OCI-LY3 (cell line): ENCODE results near the gene MICALL2.

Experiments
- H2AFZ ChIP-seq: fragments of 200-600, 300-600 bp; shearing (Covaris generic); 2 replicates; pipeline ENCODE4 v1.6.0; 2014; ENCODE audit warnings: antibody characterized with exemption, low read depth, low read length
- H3K27ac ChIP-seq: fragments of 200-600, 300-600 bp; sonication (generic); 2 replicates; pipeline ENCODE4 v1.5.1; 2014; ENCODE audit warnings: mild to moderate bottlenecking, low read length, moderate library complexity, mixed read lengths
- H3K27me3 ChIP-seq: fragments of 200-600, 300-600 bp; sonication (generic); 2 replicates; pipeline ENCODE4 v1.6.1; 2014; ENCODE audit warnings: low read depth, low read length, mixed read lengths
- H3K36me3 ChIP-seq: fragments of 200-600, 300-600 bp; sonication (generic); replicated peaks from 2 replicates; pipeline ENCODE3; 2014; ENCODE audit warnings: low read depth, low read length, mixed read lengths
- H3K4me1 ChIP-seq: fragments of 300-600, 200-600 bp; sonication (generic); 2 replicates; pipeline ENCODE4 v1.6.1; 2014; ENCODE audit warnings: low read length, mixed read lengths
- H3K4me2 ChIP-seq: fragments of 200-600, 300-600 bp; sonication (generic); 2 replicates; pipeline ENCODE4 v1.6.1; 2014; ENCODE audit warnings: low read length, mixed read lengths
- H3K4me3 ChIP-seq: fragments of 300-600, 200-600 bp; sonication (generic); 2 replicates; pipeline ENCODE4 v1.5.1; 2014; ENCODE audit warnings: antibody characterized with exemption, mild to moderate bottlenecking, low read length, moderate library complexity
- H3K79me2 ChIP-seq: fragments of 300-600, 200-600 bp; shearing (Covaris generic); 2 replicates; pipeline ENCODE4 v1.6.1; 2014; ENCODE audit warnings: mild to moderate bottlenecking, low read length, mixed read lengths
- H3K9ac ChIP-seq: fragments of 300-600, 200-600 bp; shearing (Covaris generic); 2 replicates; pipeline ENCODE4 v1.6.0; 2014; ENCODE audit warnings: mild to moderate bottlenecking, low read length, moderate library complexity
- H3K9me3 ChIP-seq: fragments of 200-600, 300-600 bp; shearing (Covaris generic); 2 replicates; pipeline ENCODE4 v1.6.1; 2014; ENCODE audit warnings: low read length, mixed read lengths; ENCODE audit not compliant: insufficient read depth
- H4K20me1 ChIP-seq: fragments of 200-600, 300-600 bp; sonication (generic); 2 replicates; pipeline ENCODE4 v1.6.1; 2016; ENCODE audit warnings: low read length, mixed read lengths; ENCODE audit not compliant: insufficient read depth
- CTCF ChIP-seq: fragments of 200-600, 300-600 bp; sonication (generic); IDR thresholded peaks from 2 replicates; pipeline ENCODE4 v1.5.1; 2014; ENCODE audit warnings: antibody characterized with exemption, low read length, low read depth
- EZH2phosphoT487 ChIP-seq: fragments of 200-600 bp; shearing (Covaris generic); IDR thresholded peaks from 2 replicates; pipeline ENCODE4 v1.6.1; 2018; ENCODE audit warnings: antibody characterized with exemption, mixed run types, low read depth

Gene MICALL2

DNA sequence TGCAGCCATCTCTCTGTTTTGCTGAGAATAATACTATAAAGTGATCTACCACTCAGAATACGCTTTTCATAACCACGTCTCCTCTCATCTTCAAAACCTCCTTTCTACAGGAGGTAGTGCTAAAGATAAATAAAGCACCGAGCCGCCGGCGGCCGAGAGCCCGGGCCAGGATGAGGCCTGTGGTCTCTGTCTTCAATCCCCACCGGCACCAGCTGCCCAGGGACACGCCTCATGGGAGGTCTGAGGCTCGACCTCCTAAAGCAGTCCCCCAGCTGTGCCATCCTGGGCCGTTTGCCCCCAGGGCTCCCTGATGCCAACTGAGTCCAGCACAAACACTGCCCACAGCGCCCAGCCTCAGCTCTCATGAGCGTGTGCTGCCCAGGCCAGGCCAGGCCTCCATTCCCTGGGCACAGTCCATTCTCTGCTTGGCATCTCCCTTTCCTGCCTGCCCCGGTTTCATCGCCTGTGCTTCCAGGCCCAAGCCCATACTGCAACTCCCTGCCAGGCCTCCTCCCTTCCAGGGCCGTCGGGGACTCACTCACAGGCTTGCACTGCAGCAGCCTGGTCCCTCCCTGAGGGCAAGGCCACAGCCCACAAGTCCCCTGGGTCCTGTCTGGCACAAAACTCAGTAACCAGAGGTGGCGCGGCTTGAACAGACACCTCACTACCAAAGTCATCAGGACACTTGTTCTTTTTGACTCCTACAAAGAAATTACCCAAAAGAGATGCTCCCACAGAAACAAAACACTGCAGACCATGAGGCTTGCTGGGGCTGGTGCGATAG lies 42.4 kb upstream of the MICALL2 start:
- Histone ChIP-seq H3K79me2 (peaks cover 28% of the 10 kb centered on the region), H4K20me1 (no peaks in the 10 kb centered on the region), H2AFZ (no peak overlapping the region), H3K4me3 (no peak overlapping the region), H3K4me1 (peaks cover 9% of the 10 kb centered on the region; the same call in 1 of the 2 replicates), H3K36me3 (no peaks in the 10 kb centered on the region), H3K9me3 (no peaks in the 10 kb centered on the region), H3K4me2 (no peak overlapping the region), H3K9ac (no peak overlapping the region), H3K27ac (no peak overlapping the region), H3K27me3 (no peaks in the 10 kb centered on the region)
- TF ChIP-seq CTCF (no peak), EZH2phosphoT487 (no peak)

GRCh38 chr7:1500064-1500807 lies 41.0 kb upstream of the MICALL2 start:
- H3K4me1 ChIP-seq: 0 out of 2 replicates have a peak, but pooled peaks cover 2% of the 10 kb centered on the region
- H3K36me3 ChIP-seq: no peaks in the 10 kb centered on the region

DNA sequence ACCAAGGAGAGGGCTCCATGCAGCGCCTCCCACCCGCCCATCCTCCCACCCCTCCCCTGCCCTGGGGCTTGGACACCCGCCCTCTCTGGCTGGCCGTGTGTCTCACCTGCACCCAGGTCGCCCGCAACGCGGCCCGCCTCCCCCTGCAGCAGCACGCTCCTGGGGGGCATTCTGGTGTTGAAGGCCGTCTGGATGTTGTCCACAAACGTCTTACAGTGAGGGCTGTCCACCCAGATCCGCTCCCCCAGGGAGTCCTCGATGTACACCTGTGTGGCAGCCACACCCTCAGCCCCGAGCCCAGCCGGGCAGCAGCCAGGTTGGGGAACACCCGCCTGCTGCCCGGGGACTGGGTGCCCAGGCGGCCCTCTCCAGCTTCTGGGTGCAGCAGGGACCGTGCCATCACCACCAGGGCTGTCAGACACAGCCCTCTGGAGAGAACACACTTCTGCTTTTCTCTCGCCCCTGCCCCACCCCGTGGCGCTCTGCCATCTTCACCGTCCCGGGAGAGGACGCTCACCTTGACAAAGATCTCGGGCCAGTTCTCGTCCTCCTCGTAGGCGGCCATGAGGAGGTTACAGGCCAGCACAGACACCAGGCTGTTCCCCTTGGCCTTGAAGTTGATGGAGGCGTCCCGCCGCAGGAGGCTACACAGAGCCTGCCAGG lies 40.2 kb upstream of the MICALL2 start:
- Histone ChIP-seq H3K27ac (no peak overlapping the region), H3K79me2 (peaks cover 28% of the 10 kb centered on the region), H3K4me1 (no peaks in the 10 kb centered on the region), H3K4me3 (no peak overlapping the region), H2AFZ (no peak overlapping the region), H3K9ac (no peak overlapping the region), H3K27me3 (no peaks in the 10 kb centered on the region), H3K36me3 (no peaks in the 10 kb centered on the region), H3K4me2 (no peak overlapping the region), H4K20me1 (no peaks in the 10 kb centered on the region), H3K9me3 (no peaks in the 10 kb centered on the region)
- TF ChIP-seq EZH2phosphoT487 (no peak), CTCF (no peak)

More at GRCh38 chr7:1500064-1500807, 41.0 kb upstream of the MICALL2 start:
- no peak overlapping the region for H3K9ac ChIP-seq
- H3K79me2 ChIP-seq: peaks cover 28% of the 10 kb centered on the region
- no peak overlapping the region for H2AFZ ChIP-seq
- no peak overlapping the region for H3K27ac ChIP-seq
- no peak overlapping the region for H3K4me3 ChIP-seq
- no peak overlapping the region for H3K4me2 ChIP-seq
- TF ChIP-seq EZH2phosphoT487: no peak
- no peak for TF ChIP-seq CTCF
- H4K20me1 ChIP-seq: no peaks in the 10 kb centered on the region
- H3K27me3 ChIP-seq: no peaks in the 10 kb centered on the region
- H3K9me3 ChIP-seq: no peaks in the 10 kb centered on the region
